ENCODE results near the gene NINJ1.

The NINJ1 gene

DNA sequence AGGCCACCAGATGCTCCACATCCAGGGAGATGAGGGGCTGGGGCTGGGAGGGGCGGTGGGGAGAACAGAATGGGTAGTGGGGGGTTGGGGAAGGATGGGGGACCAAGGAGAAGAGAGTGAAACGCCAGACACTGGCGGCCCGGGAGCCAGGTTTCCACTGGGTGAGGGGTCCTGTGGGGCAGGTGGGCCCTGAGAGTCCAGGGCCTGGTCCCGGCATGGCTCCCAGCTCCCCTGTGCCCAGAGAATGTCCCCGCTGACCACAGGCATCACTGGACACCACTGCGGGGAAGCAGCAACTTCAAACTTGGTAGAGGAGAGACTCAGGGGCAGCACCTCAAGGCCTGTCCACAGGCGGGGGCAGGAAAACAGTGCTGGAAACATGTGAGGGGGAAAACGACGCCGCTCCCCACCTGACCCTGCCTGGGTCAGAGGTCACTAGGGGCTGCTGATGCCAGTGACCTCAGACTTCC lies 13.2 kb downstream of the NINJ1 start:
- H2AK5ac ChIP-seq (ENCODE audit: low read depth, low read length) = no peak overlapping the region
- no peak overlapping the region for H2BK12ac ChIP-seq (ENCODE audit: low read length)
- no peak overlapping the region for H2AFZ ChIP-seq (ENCODE audit: low read length)
- no peaks in the 10 kb centered on the region for H3K9me3 ChIP-seq (replicated peaks in 1 of 2; ENCODE audit: control insufficient read depth in 2 of 2, insufficient read depth in 1 of 2, low read depth in 1 of 2, low read length in 2 of 2)
- H3K4me3 ChIP-seq (ENCODE audit: low read length in 2 of 2) = no peak overlapping the region
- no peak overlapping the region for H4K91ac ChIP-seq (ENCODE audit: low read depth, low read length, poor library complexity)
- no peak for DNase-seq (ENCODE audit: low spot score)
- no peak overlapping the region for H2BK120ac ChIP-seq (ENCODE audit: low read depth, low read length)
- H2BK5ac ChIP-seq (ENCODE audit: low read length) = no peak overlapping the region
- peaks cover 0 to 5% of the 10 kb centered on the region in 2 donors for H3K4me1 ChIP-seq (ENCODE audit: control insufficient read depth in 2 of 2, insufficient read depth in 1 of 2, low read depth in 1 of 2, low read length in 2 of 2)
- H3K4me2 ChIP-seq (ENCODE audit: insufficient read depth, low read length, poor library complexity, severe bottlenecking) = no peak overlapping the region
- no peak overlapping the region for H3K14ac ChIP-seq (ENCODE audit: low read length)
- peak overlapping the region; percentile 12 for H3K4ac ChIP-seq (ENCODE audit: low read length)
- H3K18ac ChIP-seq (ENCODE audit: low read length) = peak overlapping the region; percentile 57
- no peaks in the 10 kb centered on the region for H3K79me1 ChIP-seq (ENCODE audit: low read depth, low read length)
- H3K36me3 ChIP-seq (replicated peaks in 1 of 2; ENCODE audit: control insufficient read depth in 2 of 2, insufficient read depth in 2 of 2, low read length in 2 of 2) = peaks cover 10 to 12% of the 10 kb centered on the region in 2 donors
- H2BK15ac ChIP-seq (ENCODE audit: low read length) = no peak overlapping the region
- peak overlapping the region; percentile 23 for H4K8ac ChIP-seq (ENCODE audit: low read depth, low read length)
- H3K27me3 ChIP-seq (ENCODE audit: control insufficient read depth in 3 of 3, insufficient read depth in 3 of 3, low read depth in 1 of 3, low read length in 3 of 3) = no peaks in the 10 kb centered on the region
- no peak overlapping the region for H3K23ac ChIP-seq (ENCODE audit: low read depth, low read length, poor library complexity)
- no peak overlapping the region for H3K9ac ChIP-seq (ENCODE audit: low read depth, low read length, poor library complexity)
- no CpG with 5 or more reads among the region's 11 CpGs for WGBS, 2 donors (ENCODE audit: extremely low coverage in 2 of 2, insufficient read length in 2 of 2, insufficient replicate concordance in 1 of 2)
- H3K27ac ChIP-seq (replicated peaks; ENCODE audit: low read length) = no peak overlapping the region

DNA sequence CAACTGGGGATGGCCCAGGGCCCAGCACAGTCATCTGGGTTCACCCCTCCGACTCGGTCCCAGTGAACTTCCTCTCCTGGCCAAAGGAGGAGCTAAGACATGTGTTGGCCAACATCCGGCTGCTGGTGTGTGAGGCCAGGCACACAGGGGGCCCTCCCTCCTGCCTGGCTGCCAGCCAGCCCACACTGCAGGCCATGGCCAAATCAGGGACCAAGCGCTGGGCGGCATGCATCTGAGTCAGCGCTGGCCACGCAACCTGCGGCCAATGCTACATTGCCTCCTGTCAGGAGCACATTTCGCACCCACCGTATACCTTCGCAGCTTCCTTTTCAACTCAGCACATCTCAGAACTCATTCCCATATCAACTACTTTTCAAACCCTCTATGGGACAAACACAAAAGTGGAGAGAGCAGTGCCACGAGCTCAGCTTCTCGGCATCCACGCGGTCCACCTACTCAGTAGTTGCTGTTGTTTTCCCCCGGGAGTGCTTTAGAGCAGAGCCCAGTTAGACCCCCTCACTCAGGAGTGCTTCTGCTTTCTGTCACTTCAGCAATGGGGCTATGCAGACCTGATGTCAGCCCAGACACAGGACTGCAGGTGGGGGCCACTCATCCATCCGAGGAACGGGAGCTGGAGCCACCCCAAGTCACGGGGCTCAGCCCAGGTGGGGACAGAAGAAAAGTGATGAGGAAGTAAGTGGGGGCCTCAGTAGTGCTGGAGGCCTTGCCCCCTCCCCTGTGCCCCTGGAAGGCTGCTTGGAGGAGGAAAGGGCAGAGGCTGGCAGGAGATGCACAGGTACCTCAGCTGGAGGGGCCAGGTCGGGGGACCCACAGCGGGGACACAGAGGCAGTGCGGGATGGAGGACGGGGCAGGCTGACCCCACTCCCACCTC lies 13.9 kb downstream of the NINJ1 start:
- Histone ChIP-seq H3K4ac (ENCODE audit: low read length) (peak overlapping the region; percentile 12), H3K4me2 (ENCODE audit: insufficient read depth, low read length, poor library complexity, severe bottlenecking) (no peak overlapping the region), H4K91ac (ENCODE audit: low read depth, low read length, poor library complexity) (no peak overlapping the region), H2BK15ac (ENCODE audit: low read length) (no peak overlapping the region), H2AK5ac (ENCODE audit: low read depth, low read length) (no peak overlapping the region), H2BK12ac (ENCODE audit: low read length) (no peak overlapping the region), H3K27me3 (ENCODE audit: control insufficient read depth in 3 of 3, insufficient read depth in 3 of 3, low read depth in 1 of 3, low read length in 3 of 3) (no peaks in the 10 kb centered on the region), H3K4me1 (ENCODE audit: control insufficient read depth in 2 of 2, insufficient read depth in 1 of 2, low read depth in 1 of 2, low read length in 2 of 2) (peaks cover 0 to 5% of the 10 kb centered on the region in 2 donors), H3K14ac (ENCODE audit: low read length) (peak overlapping the region; percentile 57), H3K79me1 (ENCODE audit: low read depth, low read length) (no peaks in the 10 kb centered on the region), H2BK5ac (ENCODE audit: low read length) (no peak overlapping the region), H2AFZ (ENCODE audit: low read length) (no peak overlapping the region), H3K27ac (replicated peaks; ENCODE audit: low read length) (no peak overlapping the region), H4K8ac (ENCODE audit: low read depth, low read length) (no peak overlapping the region), H3K18ac (ENCODE audit: low read length) (peak overlapping the region; percentile 31), H3K9me3 (replicated peaks in 1 of 2; ENCODE audit: control insufficient read depth in 2 of 2, insufficient read depth in 1 of 2, low read depth in 1 of 2, low read length in 2 of 2) (no peaks in the 10 kb centered on the region), H3K9ac (ENCODE audit: low read depth, low read length, poor library complexity) (peak overlapping the region; percentile 78), H2BK120ac (ENCODE audit: low read depth, low read length) (no peak overlapping the region), H3K36me3 (replicated peaks in 1 of 2; ENCODE audit: control insufficient read depth in 2 of 2, insufficient read depth in 2 of 2, low read length in 2 of 2) (peaks cover 8 to 11% of the 10 kb centered on the region in 2 donors), H3K4me3 (ENCODE audit: low read length in 2 of 2) (no peak overlapping the region), H3K23ac (ENCODE audit: low read depth, low read length, poor library complexity) (no peak overlapping the region)
- DNase-seq (ENCODE audit: low spot score) = no peak
- WGBS, 2 donors (ENCODE audit: extremely low coverage in 2 of 2, insufficient read length in 2 of 2, insufficient replicate concordance in 1 of 2) = 100% methylated on average over 1 of the region's 23 CpGs; no CpG with 5 or more reads in 1 of the 2 donors

DNA sequence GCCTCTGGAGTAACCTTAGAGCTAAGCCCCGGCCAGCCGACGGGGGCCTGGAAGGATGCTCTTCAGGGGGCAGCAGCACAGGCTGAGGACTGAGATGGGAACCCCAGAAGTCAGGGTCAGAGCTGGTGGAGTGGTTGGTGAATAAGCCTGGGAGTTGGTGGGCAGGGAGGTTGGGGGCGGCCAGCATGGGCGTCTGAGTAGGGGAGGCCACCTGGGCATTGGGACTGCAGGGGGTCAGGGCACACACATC lies 14.4 kb downstream of the NINJ1 start:
- Histone ChIP-seq H3K27me3 (ENCODE audit: control insufficient read depth in 3 of 3, insufficient read depth in 3 of 3, low read depth in 1 of 3, low read length in 3 of 3) (no peaks in the 10 kb centered on the region), H3K27ac (replicated peaks; ENCODE audit: low read length) (no peak overlapping the region), H4K91ac (ENCODE audit: low read depth, low read length, poor library complexity) (no peak overlapping the region), H3K79me1 (ENCODE audit: low read depth, low read length) (no peaks in the 10 kb centered on the region), H3K14ac (ENCODE audit: low read length) (peak overlapping the region; percentile 57), H3K18ac (ENCODE audit: low read length) (no peak overlapping the region), H3K9me3 (replicated peaks in 1 of 2; ENCODE audit: control insufficient read depth in 2 of 2, insufficient read depth in 1 of 2, low read depth in 1 of 2, low read length in 2 of 2) (no peaks in the 10 kb centered on the region), H2BK5ac (ENCODE audit: low read length) (no peak overlapping the region), H3K4me2 (ENCODE audit: insufficient read depth, low read length, poor library complexity, severe bottlenecking) (no peak overlapping the region), H3K9ac (ENCODE audit: low read depth, low read length, poor library complexity) (no peak overlapping the region), H3K4me3 (ENCODE audit: low read length in 2 of 2) (no peak overlapping the region), H4K8ac (ENCODE audit: low read depth, low read length) (no peak overlapping the region), H3K36me3 (replicated peaks in 1 of 2; ENCODE audit: control insufficient read depth in 2 of 2, insufficient read depth in 2 of 2, low read length in 2 of 2) (peaks cover 2 to 7% of the 10 kb centered on the region in 2 donors), H3K23ac (ENCODE audit: low read depth, low read length, poor library complexity) (no peak overlapping the region), H2BK15ac (ENCODE audit: low read length) (no peak overlapping the region), H2AFZ (ENCODE audit: low read length) (no peak overlapping the region), H3K4ac (ENCODE audit: low read length) (no peak overlapping the region), H2AK5ac (ENCODE audit: low read depth, low read length) (no peak overlapping the region), H3K4me1 (ENCODE audit: control insufficient read depth in 2 of 2, insufficient read depth in 1 of 2, low read depth in 1 of 2, low read length in 2 of 2) (peaks cover 0 to 5% of the 10 kb centered on the region in 2 donors), H2BK120ac (ENCODE audit: low read depth, low read length) (no peak overlapping the region), H2BK12ac (ENCODE audit: low read length) (no peak overlapping the region)
- no CpG with 5 or more reads among the region's 5 CpGs for WGBS, 2 donors (ENCODE audit: extremely low coverage in 2 of 2, insufficient read length in 2 of 2, insufficient replicate concordance in 1 of 2)
- no peak for DNase-seq (ENCODE audit: low spot score)

DNA sequence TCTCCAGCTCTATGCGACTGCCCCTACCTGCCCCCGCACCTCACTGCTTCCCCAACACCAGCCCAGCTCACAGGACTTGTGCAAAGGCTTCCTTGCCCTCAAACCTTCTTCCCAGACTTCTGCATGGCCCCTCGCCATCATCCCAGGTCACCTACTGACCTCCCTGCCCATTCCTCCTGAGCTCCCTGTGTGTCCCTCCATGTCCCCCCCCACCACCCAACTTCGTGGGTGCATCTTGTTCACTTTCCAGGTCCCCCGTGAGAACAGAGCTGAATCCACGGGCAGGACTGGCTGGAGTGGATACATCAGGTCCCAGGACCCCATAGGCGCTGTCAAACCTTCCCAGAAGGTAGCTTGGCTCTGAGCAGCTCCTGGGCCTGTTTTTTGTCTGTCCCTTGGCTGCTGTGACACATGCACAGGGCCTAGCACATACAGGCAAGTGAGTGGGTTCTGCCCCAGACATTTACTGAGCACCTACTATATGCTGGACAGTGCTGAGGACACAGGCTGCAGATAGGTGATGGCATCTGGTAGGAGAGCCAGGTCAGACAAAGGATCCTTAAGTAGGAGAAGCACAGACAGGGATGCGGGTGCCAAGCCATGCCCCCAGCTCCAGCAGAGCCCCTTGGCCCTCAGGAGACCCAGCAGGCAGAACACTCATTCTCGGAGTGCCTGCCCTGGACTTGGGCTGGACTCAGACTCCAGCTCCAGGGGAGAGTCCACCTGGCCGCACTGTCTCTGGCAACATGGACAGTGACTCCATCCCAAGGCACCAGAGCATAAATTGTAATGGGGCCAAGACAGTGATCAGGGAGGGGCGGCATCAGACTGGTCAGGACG lies 15.0 kb downstream of the NINJ1 start:
- Histone ChIP-seq H2AFZ (ENCODE audit: low read length) (no peak overlapping the region), H3K14ac (ENCODE audit: low read length) (no peak overlapping the region), H4K8ac (ENCODE audit: low read depth, low read length) (no peak overlapping the region), H3K4ac (ENCODE audit: low read length) (no peak overlapping the region), H3K9ac (ENCODE audit: low read depth, low read length, poor library complexity) (no peak overlapping the region), H3K18ac (ENCODE audit: low read length) (peak overlapping the region; percentile 30), H3K4me1 (ENCODE audit: control insufficient read depth in 2 of 2, insufficient read depth in 1 of 2, low read depth in 1 of 2, low read length in 2 of 2) (peaks cover 0 to 5% of the 10 kb centered on the region in 2 donors), H2BK12ac (ENCODE audit: low read length) (no peak overlapping the region), H3K23ac (ENCODE audit: low read depth, low read length, poor library complexity) (no peak overlapping the region), H3K27ac (replicated peaks; ENCODE audit: low read length) (no peak overlapping the region), H2AK5ac (ENCODE audit: low read depth, low read length) (no peak overlapping the region), H2BK120ac (ENCODE audit: low read depth, low read length) (no peak overlapping the region), H4K91ac (ENCODE audit: low read depth, low read length, poor library complexity) (no peak overlapping the region), H2BK5ac (ENCODE audit: low read length) (no peak overlapping the region), H3K9me3 (replicated peaks in 1 of 2; ENCODE audit: control insufficient read depth in 2 of 2, insufficient read depth in 1 of 2, low read depth in 1 of 2, low read length in 2 of 2) (no peaks in the 10 kb centered on the region), H3K4me3 (ENCODE audit: low read length in 2 of 2) (no peak overlapping the region), H3K79me1 (ENCODE audit: low read depth, low read length) (no peaks in the 10 kb centered on the region), H3K27me3 (ENCODE audit: control insufficient read depth in 3 of 3, insufficient read depth in 3 of 3, low read depth in 1 of 3, low read length in 3 of 3) (no peaks in the 10 kb centered on the region), H2BK15ac (ENCODE audit: low read length) (no peak overlapping the region), H3K36me3 (replicated peaks in 1 of 2; ENCODE audit: control insufficient read depth in 2 of 2, insufficient read depth in 2 of 2, low read length in 2 of 2) (peaks cover 0 to 6% of the 10 kb centered on the region in 2 donors), H3K4me2 (ENCODE audit: insufficient read depth, low read length, poor library complexity, severe bottlenecking) (no peak overlapping the region)
- WGBS, 2 donors (ENCODE audit: extremely low coverage in 2 of 2, insufficient read length in 2 of 2, insufficient replicate concordance in 1 of 2) = no CpG with 5 or more reads among the region's 12 CpGs
- DNase-seq (ENCODE audit: low spot score) = no peak

Measured in neuronal stem cell (in vitro differentiated cells).